Hepatocyte (in vitro differentiated cells): ENCODE measurements around the gene CREBBP. TPM values are rescaled to one million over a fixed set of nuclear protein-coding genes. Genes with fewer than 3 reads are reported as not detected.

ENCODE experiments used
- DNase-seq: peaks from one replicate; pipeline ENCODE4 v3.0.0-alpha.2; 2016; ENCODE audit warnings: low spot score
- H2AFZ ChIP-seq: fragments of 200-600 bp; sonication (generic); 2 replicates; pipeline ENCODE4 v1.6.0; 2016; ENCODE audit warnings: antibody characterized with exemption, mild to moderate bottlenecking
- H3K27ac ChIP-seq: fragments of 200-600 bp; sonication (generic); 2 replicates; pipeline ENCODE4 v1.5.1; 2016; ENCODE audit warnings: mild to moderate bottlenecking
- H3K27me3 ChIP-seq: fragments of 200-600 bp; sonication (generic); 2 replicates; pipeline ENCODE4 v1.6.1; 2016
- H3K36me3 ChIP-seq: fragments of 200-600 bp; sonication (generic); replicated peaks from 2 replicates; pipeline ENCODE4 v1.5.1; 2016; ENCODE audit warnings: low read depth; ENCODE audit not compliant: insufficient read depth
- H3K4me1 ChIP-seq: fragments of 200-600 bp; sonication (generic); 2 replicates; pipeline ENCODE4 v1.5.1; 2016; ENCODE audit warnings: mild to moderate bottlenecking, moderate library complexity; ENCODE audit not compliant: insufficient read depth
- H3K4me2 ChIP-seq: fragments of 200-600 bp; sonication (generic); 2 replicates; pipeline ENCODE4 v1.6.0; 2016
- H3K4me3 ChIP-seq: fragments of 200-600 bp; sonication (generic); 2 replicates; pipeline ENCODE4 v1.5.1; 2016; ENCODE audit warnings: mild to moderate bottlenecking
- H3K79me2 ChIP-seq: fragments of 200-600 bp; sonication (generic); 2 replicates; pipeline ENCODE4 v1.6.0; 2017; ENCODE audit warnings: mild to moderate bottlenecking
- H3K9me2 ChIP-seq: fragments of 200-600 bp; sonication (generic); replicated peaks from 2 replicates; pipeline ENCODE4 v1.6.0; 2017; ENCODE audit warnings: mild to moderate bottlenecking; ENCODE audit not compliant: insufficient read depth
- H3K9me3 ChIP-seq: fragments of 200-600 bp; sonication (generic); 2 replicates; pipeline ENCODE4 v1.5.1; 2016; ENCODE audit warnings: low read depth, mild to moderate bottlenecking
- H4K20me1 ChIP-seq: fragments of 200-600 bp; sonication (generic); 2 replicates; pipeline ENCODE4 v1.6.0; 2016; ENCODE audit warnings: mild to moderate bottlenecking; ENCODE audit not compliant: insufficient read depth, poor library complexity, severe bottlenecking
- CTCF ChIP-seq: fragments of 200-600 bp; sonication (generic); IDR thresholded peaks from 2 replicates; pipeline ENCODE4 v1.5.1; 2016; ENCODE audit warnings: antibody characterized with exemption, mild to moderate bottlenecking; ENCODE audit not compliant: poor library complexity
- EZH2 ChIP-seq: fragments of 200-600 bp; sonication (generic); IDR thresholded peaks from 2 replicates; pipeline ENCODE4 v1.6.1; 2016; ENCODE audit warnings: antibody characterized with exemption, mild to moderate bottlenecking, borderline replicate concordance
- EZH2phosphoT487 ChIP-seq: fragments of 200-600 bp; sonication (generic); IDR thresholded peaks from one replicate; pipeline ENCODE4 v1.6.1; 2018; ENCODE audit warnings: antibody characterized with exemption, mild to moderate bottlenecking, low read depth, moderate library complexity; ENCODE audit not compliant: unreplicated experiment, severe bottlenecking
- WGBS: methylation state at CpG from one replicate; pipeline ENCODE4 v1.1.6; 2016; ENCODE audit warnings: low lambda C conversion rate; ENCODE audit errors: missing lambda C conversion rate; 5-methylcytosine and 5-hydroxymethylcytosine counted together
- polyA plus RNA-seq: library from polyadenylated mRNA; unstranded; fragments of >200 nt; fragmentation: Nextera tagmentation; extraction: Ambion mirVana; gene quantifications from 2 replicates; pipeline ENCODE4 v1.2.1, GENCODE V29; 2016
- total RNA-seq: library from RNA; depleted of rRNA; stranded (reverse); fragments of >200 nt; gene quantifications from 2 replicates; pipeline ENCODE4 v1.2.3, GENCODE V29; 2014

CREBBP gene
- total and polyA plus RNA-seq, 2 experiments from 2014 or later, result 18.9 to 31.5 TPM

- H2AFZ ChIP-seq, result no peak overlapping the region
- H3K4me3 ChIP-seq, result no peak overlapping the region
- DNase-seq, result no peak
- no peaks in the 10 kb centered on the region for H3K79me2 ChIP-seq
- no peaks in the 10 kb centered on the region for H3K9me2 ChIP-seq
- no peaks in the 10 kb centered on the region for H3K9me3 ChIP-seq
- TF ChIP-seq CTCF, result no peak
- no peak for TF ChIP-seq EZH2
- no peak for TF ChIP-seq EZH2phosphoT487
- no peaks in the 10 kb centered on the region for H3K27me3 ChIP-seq
- no peaks in the 10 kb centered on the region for H3K36me3 ChIP-seq
- no peaks in the 10 kb centered on the region for H3K4me1 ChIP-seq
- H3K4me2 ChIP-seq, result no peak overlapping the region
- no peaks in the 10 kb centered on the region for H4K20me1 ChIP-seq
- no peak overlapping the region for H3K27ac ChIP-seq
- 95% methylated on average over 6 of the region's 8 CpGs for WGBS
Measured at GRCh38 chr16:3920206-3920605, 39.7 kb upstream of the CREBBP start.

- no peak overlapping the region for H3K27ac ChIP-seq
- H3K9me3 ChIP-seq, result no peaks in the 10 kb centered on the region
- no peaks in the 10 kb centered on the region for H3K79me2 ChIP-seq
- no peaks in the 10 kb centered on the region for H3K27me3 ChIP-seq
- TF ChIP-seq CTCF (no peak), EZH2phosphoT487 (no peak), EZH2 (no peak)
- H3K36me3 ChIP-seq, result no peaks in the 10 kb centered on the region
- H3K9me2 ChIP-seq, result no peaks in the 10 kb centered on the region
- H3K4me2 ChIP-seq, result no peak overlapping the region
- H2AFZ ChIP-seq, result no peak overlapping the region
- no peak for DNase-seq
- H3K4me3 ChIP-seq, result no peak overlapping the region
- H3K4me1 ChIP-seq, result no peaks in the 10 kb centered on the region
- H4K20me1 ChIP-seq, result no peaks in the 10 kb centered on the region
- WGBS, result 80% methylated on average over 6 of the region's 6 CpGs
Measured at GRCh38 chr16:3919413-3919812, 38.9 kb upstream of the CREBBP start.

- Histone ChIP-seq H3K36me3 (no peaks in the 10 kb centered on the region), H3K79me2 (no peaks in the 10 kb centered on the region), H3K27ac (no peak overlapping the region), H4K20me1 (no peaks in the 10 kb centered on the region), H3K4me2 (no peak overlapping the region), H2AFZ (no peak overlapping the region), H3K4me1 (no peaks in the 10 kb centered on the region), H3K9me3 (no peaks in the 10 kb centered on the region), H3K27me3 (no peaks in the 10 kb centered on the region), H3K9me2 (no peaks in the 10 kb centered on the region), H3K4me3 (no peak overlapping the region)
- TF ChIP-seq CTCF, result no peak
- no peak for TF ChIP-seq EZH2phosphoT487
- TF ChIP-seq EZH2, result no peak
- no peak for DNase-seq
- 90% methylated on average over 17 of the region's 17 CpGs for WGBS
Measured at GRCh38 chr16:3915426-3916260, 35.1 kb upstream of the CREBBP start.
